IMR-90 (cell line): Measurements from ENCODE around the gene ZNF19. TPM values are rescaled to one million over a fixed set of nuclear protein-coding genes. Genes with fewer than 3 reads are reported as not detected.
A peak's percentile ranks its signal among the peaks of the same experiment; 100 is the strongest.

Experiments used
- ATAC-seq: fragments of 200-7000 bp; cut with Tn5 transposase; 2 replicates; pipeline ENCODE4 v1.9.1; 2020; ENCODE audit warnings: low read depth, mild to moderate bottlenecking, moderate library complexity
- BruUV-seq: library from RNA; stranded (reverse); fragments of 400-500 nt; replicated peaks from 2 replicates; lab custom pipeline; 2021; lab: Mats Ljungman, UMichigan
- CTCF ChIA-PET: fragments of 300-600 bp; formaldehyde crosslinking; extraction: SDS; loops from one replicate; lab custom pipeline; 2021; ENCODE audit warnings: antibody characterized with exemption; lab: Yijun Ruan, JAX
- POLR2A ChIA-PET: fragments of 300-600 bp; sonication (Branson Sonifier 250); formaldehyde crosslinking; loops from one replicate; lab custom pipeline; 2022; ENCODE audit warnings: antibody characterized with exemption; ENCODE audit not compliant: unreplicated experiment; lab: Charles Lee
- DNase-seq: peaks from one replicate; pipeline ENCODE4 v3.0.0; 2013
- H2AFZ ChIP-seq: replicated peaks from 2 replicates; pipeline ENCODE3; 2013; ENCODE audit warnings: low read length, mild to moderate bottlenecking; ENCODE audit not compliant: poor library complexity
- H2AK5ac ChIP-seq: 2 replicates; pipeline ENCODE4 v1.6.1; 2013; ENCODE audit warnings: low read depth, low read length, inconsistent platforms
- H2AK9ac ChIP-seq: replicated peaks from 2 replicates; pipeline ENCODE3; 2013; ENCODE audit warnings: mild to moderate bottlenecking, low read depth, low read length, moderate library complexity; ENCODE audit not compliant: poor library complexity
- H2BK120ac ChIP-seq: 2 replicates; pipeline ENCODE4 v1.6.1; 2013; ENCODE audit warnings: low read depth, low read length, inconsistent platforms
- H2BK15ac ChIP-seq: 3 replicates; pipeline ENCODE4 v1.6.1; 2013; ENCODE audit warnings: low read depth, low read length, inconsistent platforms
- H2BK20ac ChIP-seq: 2 replicates; pipeline ENCODE4 v1.6.1; 2013; ENCODE audit warnings: low read depth, mild to moderate bottlenecking, inconsistent platforms, low read length, moderate library complexity
- H2BK5ac ChIP-seq: 2 replicates; pipeline ENCODE4 v1.6.1; 2013; ENCODE audit warnings: mild to moderate bottlenecking, low read depth, low read length, inconsistent platforms; ENCODE audit not compliant: poor library complexity, severe bottlenecking
- H3K14ac ChIP-seq: replicated peaks from 2 replicates; pipeline ENCODE4 v1.6.1; 2013; ENCODE audit warnings: low read depth, low read length, inconsistent platforms
- H3K18ac ChIP-seq: 2 replicates; pipeline ENCODE4 v1.6.1; 2013; ENCODE audit warnings: low read depth, low read length, control low read depth
- H3K23ac ChIP-seq: 2 replicates; pipeline ENCODE4 v1.6.1; 2013; ENCODE audit warnings: low read depth, low read length, inconsistent platforms
- H3K27ac ChIP-seq: 2 replicates; pipeline ENCODE4 v1.5.1; 2013; ENCODE audit warnings: mild to moderate bottlenecking, control low read depth, low read length; ENCODE audit not compliant: insufficient read depth
- H3K27me3 ChIP-seq: 2 replicates; pipeline ENCODE4 v1.6.1; 2013; ENCODE audit warnings: low read length; ENCODE audit not compliant: control insufficient read depth, insufficient read depth
- H3K36me3 ChIP-seq: 2 replicates; pipeline ENCODE4 v1.6.1; 2013; ENCODE audit warnings: low read length, mixed read lengths; ENCODE audit not compliant: control insufficient read depth, insufficient read depth
- H3K4ac ChIP-seq: 2 replicates; pipeline ENCODE4 v1.6.1; 2013; ENCODE audit warnings: low read depth, low read length, inconsistent platforms
- H3K4me1 ChIP-seq: 2 replicates; pipeline ENCODE4 v1.6.1; 2013; ENCODE audit warnings: low read length, mixed read lengths; ENCODE audit not compliant: control insufficient read depth, insufficient read depth
- H3K4me2 ChIP-seq: 2 replicates; pipeline ENCODE4 v1.6.1; 2013; ENCODE audit warnings: low read depth, mild to moderate bottlenecking, control low read depth, low read length, moderate library complexity
- H3K4me3 ChIP-seq: 2 replicates; pipeline ENCODE4 v1.5.1; 2013; ENCODE audit warnings: low read depth, mild to moderate bottlenecking, control low read depth, low read length, moderate library complexity; ENCODE audit not compliant: insufficient read depth
- H3K56ac ChIP-seq: 2 replicates; pipeline ENCODE4 v1.6.1; 2013; ENCODE audit warnings: low read length, inconsistent platforms; ENCODE audit not compliant: insufficient read depth; ENCODE audit errors: extremely low read depth
- H3K79me1 ChIP-seq, 2 experiments: 2 replicates each; pipeline ENCODE4 v1.6.1; 2013; ENCODE audit warnings: low read length in 2 of 2, inconsistent platforms in 1 of 2, low read depth in 1 of 2
- H3K9ac ChIP-seq: 2 replicates; pipeline ENCODE4 v1.6.1; 2013; ENCODE audit warnings: low read depth, low read length, control low read depth
- H3K9me1 ChIP-seq: 2 replicates; pipeline ENCODE4 v1.6.1; 2013; ENCODE audit warnings: low read length, inconsistent platforms; ENCODE audit not compliant: insufficient read depth
- H3K9me3 ChIP-seq: 2 replicates; pipeline ENCODE4 v1.6.1; 2013; ENCODE audit warnings: low read length; ENCODE audit not compliant: control insufficient read depth, insufficient read depth
- H4K20me1 ChIP-seq: 2 replicates; pipeline ENCODE4 v1.6.1; 2013; ENCODE audit warnings: low read length, inconsistent platforms; ENCODE audit not compliant: insufficient read depth
- H4K5ac ChIP-seq: 2 replicates; pipeline ENCODE4 v1.6.1; 2013; ENCODE audit warnings: mild to moderate bottlenecking, low read depth, low read length, control low read depth
- H4K8ac ChIP-seq, 2 experiments: 2 replicates each; pipeline ENCODE4 v1.6.1; 2013; ENCODE audit warnings: low read depth in 2 of 2, low read length in 2 of 2, control low read depth in 1 of 2, inconsistent platforms in 1 of 2
- H4K91ac ChIP-seq: 2 replicates; pipeline ENCODE4 v1.6.1; 2013; ENCODE audit warnings: low read depth, low read length, inconsistent platforms; ENCODE audit not compliant: insufficient read depth
- MAFK ChIP-seq: IDR thresholded peaks from 2 replicates; pipeline ENCODE4 v1.6.1; 2012; ENCODE audit warnings: low read depth, low read length, improper control_type of control experiment
- POLR2A ChIP-seq: IDR thresholded peaks from 2 replicates; pipeline ENCODE4 v1.6.1; 2012; ENCODE audit warnings: mild to moderate bottlenecking, low read depth, low read length
- WGBS, 2 experiments: methylation state at CpG; one replicate each; pipeline versions ENCODE4 v1.1.5 to v1.1.7; 2013; ENCODE audit warnings: missing lambda C conversion rate in 2 of 2; ENCODE audit not compliant: insufficient read length in 1 of 2; ENCODE audit errors: extremely low coverage in 2 of 2; 5-methylcytosine and 5-hydroxymethylcytosine counted together
- dilution Hi-C: fragments of 300-500 bp; cut with HindIII; formaldehyde crosslinking; loops from one replicate; pipeline ENCODE4 v1.14.3; 2018; ENCODE audit warnings: low sequenced_read_pairs; ENCODE audit not compliant: unreplicated experiment
- in situ Hi-C: fragments of 300-500 bp; cut with MboI; formaldehyde crosslinking; loops from 3 replicates; pipeline ENCODE4 v1.14.3; 2019; ENCODE audit warnings: low sequenced_read_pairs, inconsistent platforms, mixed read lengths
- intact Hi-C: fragments of 100-400 bp; cut with micrococcal nuclease; formaldehyde crosslinking; loops from 2 replicates; pipeline ENCODE4 v1.10.0; 2022
- polyA plus RNA-seq, 3 experiments: library from polyadenylated mRNA; depleted of rRNA; stranded (reverse); fragments of >200 nt; gene quantifications; 2 replicates each; pipeline ENCODE4 v1.2.3, GENCODE V29; 2012; ENCODE audit warnings: low replicate concordance in 1 of 3
- total RNA-seq: library from RNA; depleted of rRNA; stranded (reverse); fragments of >200 nt; gene quantifications from 2 replicates; pipeline ENCODE4 v1.2.3, GENCODE V29; 2012

Gene ZNF19
- total and polyA plus RNA-seq, 2 of the 4 experiments (the other 2 are of a cell fraction): 0.89 to 2.9 TPM

DNA sequence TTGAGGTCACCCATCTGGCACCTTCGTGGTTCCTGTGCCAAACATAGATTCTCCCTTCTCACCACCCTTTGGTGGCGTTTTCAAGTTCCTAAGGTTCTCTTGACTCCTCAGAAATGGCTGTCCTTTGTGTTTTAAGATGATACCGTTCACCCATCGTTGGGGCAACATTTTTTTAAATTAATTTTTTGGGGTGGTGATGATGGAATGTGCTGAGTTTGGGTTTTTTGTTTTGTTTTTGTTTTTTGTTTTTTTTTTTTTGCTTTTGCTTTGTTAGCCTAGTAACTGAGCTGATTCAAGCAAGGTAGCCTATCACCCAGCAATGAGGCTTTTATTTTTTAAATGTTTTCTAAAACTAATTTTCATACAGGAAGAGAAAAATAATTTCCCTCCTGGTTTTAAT, 39.7 kb upstream of the ZNF19 start:
- in situ Hi-C loops: no loop called here
- ATAC-seq: no peak

More for the DNA sequence above, 39.7 kb upstream of the ZNF19 start:
- no peaks in the 10 kb centered on the region for H4K20me1 ChIP-seq
- no peaks in the 10 kb centered on the region for H3K79me1 ChIP-seq
- H4K8ac ChIP-seq: no peak overlapping the region
- no peaks in the 10 kb centered on the region for H3K9me3 ChIP-seq
- H3K4me2 ChIP-seq: no peak overlapping the region
- no TSS peak for BruUV-seq
- H2BK15ac ChIP-seq: no peak overlapping the region
- H3K14ac ChIP-seq: no peak overlapping the region
- H2AK5ac ChIP-seq: no peak overlapping the region
- no peak overlapping the region for H2BK120ac ChIP-seq
- no peaks in the 10 kb centered on the region for H3K9me1 ChIP-seq
- no peak overlapping the region for H4K5ac ChIP-seq
- no peak overlapping the region for H3K18ac ChIP-seq
- no peak overlapping the region for H3K23ac ChIP-seq
- no peak overlapping the region for H2AFZ ChIP-seq
- H4K91ac ChIP-seq: no peak overlapping the region
- no peak overlapping the region for H2AK9ac ChIP-seq
- TF ChIP-seq MAFK (peak; percentile 42), POLR2A (no peak)
- no peak overlapping the region for H3K27ac ChIP-seq
- H3K56ac ChIP-seq: no peak overlapping the region
- peaks cover 2% of the 10 kb centered on the region; the same call in 1 of the 2 replicates for H3K27me3 ChIP-seq
- no peaks in the 10 kb centered on the region for H3K36me3 ChIP-seq
- ChIA-PET POLR2A (no interaction called here), CTCF (no interaction called here)
- WGBS, 2 experiments: no CpG with 5 or more reads among the region's 4 CpGs
- intact Hi-C loops (no loop called here), dilution Hi-C loops (no loop called here)
- DNase-seq: no peak
- H3K4me1 ChIP-seq: no peaks in the 10 kb centered on the region
- no peak overlapping the region for H3K4me3 ChIP-seq
- no peak overlapping the region for H2BK20ac ChIP-seq
- H3K9ac ChIP-seq: no peak overlapping the region
- H2BK5ac ChIP-seq: no peak overlapping the region
- H3K4ac ChIP-seq: no peak overlapping the region
